Mucosa of descending colon (tissue), 3 donors: ENCODE measurements around the gene STRN4. TPM values are rescaled to one million over a fixed set of nuclear protein-coding genes. Genes with fewer than 3 reads are reported as not detected.

Experiments used
- ATAC-seq: fragments of 200-7000 bp; cut with Tn5 transposase; one replicate; pipeline ENCODE4 v1.9.1; 2020; ENCODE audit warnings: mild to moderate bottlenecking, moderate library complexity
- DNase-seq, 3 donors: peaks; one replicate each; pipeline ENCODE4 v3.0.0-alpha.2; 2020
- H3K36me3 ChIP-seq: fragments of 200-600 bp; one replicate; pipeline ENCODE4 v1.8.0; 2021; ENCODE audit warnings: low read depth, mild to moderate bottlenecking
- H3K4me1 ChIP-seq: fragments of 200-600 bp; one replicate; pipeline ENCODE4 v1.8.0; 2021; ENCODE audit warnings: low read depth, mild to moderate bottlenecking
- H3K4me3 ChIP-seq: fragments of 200-600 bp; one replicate; pipeline ENCODE4 v1.8.0; 2021; ENCODE audit warnings: mild to moderate bottlenecking
- H3K9me3 ChIP-seq: fragments of 200-600 bp; one replicate; pipeline ENCODE4 v1.8.0; 2021; ENCODE audit warnings: mild to moderate bottlenecking
- intact Hi-C, 2 donors: fragments of 100-400 bp; cut with DNase I in 1 of 2; cut with micrococcal nuclease in 1 of 2; formaldehyde crosslinking; loops; one replicate each; pipeline versions ENCODE4 v1.11.0 to v1.11.1; 2022; cut with DNase I, micrococcal nuclease
- total RNA-seq, 3 donors: library from RNA; stranded (reverse); fragmentation: NEBNext Ultra II Directional in 2 of 3; extraction: Animal tissue kit (Norgen Biotek cat#: 25700) in 2 of 3; gene quantifications; one replicate each; pipeline versions ENCODE4 v1.2.1 to v1.2.4, GENCODE V29; 2021 to 2023
- TF ChIP-seq, protein P1 (sequence below): fragments of 200-600 bp; IDR thresholded peaks from one replicate; pipeline ENCODE4 v1.8.0; 2022; ENCODE audit warnings: antibody characterized with exemption, mild to moderate bottlenecking
- donor health status: DM: no; HTN: no; CAD: no; lungs with moderate emphysema.
- donor health status: DM: no; HTN: no; CAD: no.
- donor health status: DM: no; HTN: yes; CAD: no.

Gene STRN4
- total RNA-seq, 3 donors from 2014 or later = 68.3 to 79.2 (median 73.7) TPM

DNA sequence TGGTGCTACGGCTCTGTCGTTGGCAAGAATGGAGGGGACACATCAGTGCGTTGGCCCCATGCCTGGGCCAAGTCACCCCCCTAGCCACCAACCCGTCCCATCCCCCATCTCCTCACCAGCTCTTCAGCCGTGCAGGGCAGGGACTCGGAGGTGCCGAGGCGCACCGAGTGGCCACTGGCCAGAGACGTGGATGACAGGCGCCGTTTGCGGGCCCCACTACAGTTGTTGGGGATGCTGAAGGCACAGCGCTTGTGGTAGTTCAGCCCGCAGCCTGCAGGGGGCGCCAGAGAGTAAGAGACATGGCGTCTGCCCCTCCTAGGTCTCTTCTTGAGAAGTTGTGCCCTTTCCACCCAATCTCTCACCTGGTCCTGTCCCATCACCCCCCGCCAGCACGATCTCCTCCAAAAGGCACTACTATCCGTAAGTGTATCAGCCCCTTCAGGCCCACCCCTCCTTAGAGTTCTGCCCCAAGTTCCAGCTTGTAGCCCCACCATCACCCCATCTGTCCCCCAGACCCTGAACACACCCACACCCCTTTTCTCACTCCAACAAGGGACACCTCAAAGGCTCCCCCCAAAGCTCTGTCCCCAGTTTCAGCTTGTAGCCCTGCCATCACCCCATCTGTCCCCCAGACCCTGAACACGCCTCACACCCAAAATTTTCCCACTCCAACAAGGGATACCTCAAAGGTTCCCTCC lies 41.7 kb downstream of the STRN4 start:
- intact Hi-C loops = no loop called here
- TF ChIP-seq, protein P1, sequence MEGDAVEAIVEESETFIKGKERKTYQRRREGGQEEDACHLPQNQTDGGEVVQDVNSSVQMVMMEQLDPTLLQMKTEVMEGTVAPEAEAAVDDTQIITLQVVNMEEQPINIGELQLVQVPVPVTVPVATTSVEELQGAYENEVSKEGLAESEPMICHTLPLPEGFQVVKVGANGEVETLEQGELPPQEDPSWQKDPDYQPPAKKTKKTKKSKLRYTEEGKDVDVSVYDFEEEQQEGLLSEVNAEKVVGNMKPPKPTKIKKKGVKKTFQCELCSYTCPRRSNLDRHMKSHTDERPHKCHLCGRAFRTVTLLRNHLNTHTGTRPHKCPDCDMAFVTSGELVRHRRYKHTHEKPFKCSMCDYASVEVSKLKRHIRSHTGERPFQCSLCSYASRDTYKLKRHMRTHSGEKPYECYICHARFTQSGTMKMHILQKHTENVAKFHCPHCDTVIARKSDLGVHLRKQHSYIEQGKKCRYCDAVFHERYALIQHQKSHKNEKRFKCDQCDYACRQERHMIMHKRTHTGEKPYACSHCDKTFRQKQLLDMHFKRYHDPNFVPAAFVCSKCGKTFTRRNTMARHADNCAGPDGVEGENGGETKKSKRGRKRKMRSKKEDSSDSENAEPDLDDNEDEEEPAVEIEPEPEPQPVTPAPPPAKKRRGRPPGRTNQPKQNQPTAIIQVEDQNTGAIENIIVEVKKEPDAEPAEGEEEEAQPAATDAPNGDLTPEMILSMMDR = peak; percentile 99
- Histone ChIP-seq H3K9me3 (no peaks in the 10 kb centered on the region), H3K4me3 (no peak overlapping the region), H3K4me1 (no peaks in the 10 kb centered on the region), H3K36me3 (no peaks in the 10 kb centered on the region)
- ATAC-seq (peak; percentile 91), DNase-seq (peak; percentile 80 to 91 (median 86))

DNA sequence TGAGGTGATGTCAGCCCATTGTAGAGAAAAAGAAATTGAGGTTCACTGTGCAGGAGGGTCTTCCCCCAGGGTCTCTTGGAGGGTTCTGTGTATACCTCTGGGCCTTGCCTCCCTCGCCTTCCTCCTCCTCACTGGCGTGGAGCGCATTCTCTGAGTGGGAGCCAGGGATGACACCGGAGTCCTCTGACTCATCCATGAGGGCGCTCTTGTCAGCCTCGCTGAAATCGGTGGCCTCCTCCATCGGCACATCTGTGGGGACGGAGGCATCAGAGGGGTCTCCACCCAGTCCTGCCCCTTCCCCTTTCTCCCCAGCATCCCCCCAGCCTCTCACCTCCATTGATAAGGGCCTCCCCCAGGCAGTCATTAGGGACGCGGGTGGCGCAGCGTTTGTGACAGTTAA lies 45.5 kb downstream of the STRN4 start:
- intact Hi-C loops = no loop called here
- Histone ChIP-seq H3K9me3 (no peaks in the 10 kb centered on the region), H3K4me3 (no peak overlapping the region), H3K4me1 (peaks cover 5% of the 10 kb centered on the region), H3K36me3 (no peaks in the 10 kb centered on the region)
- TF ChIP-seq, protein P1 = no peak
- ATAC-seq = no peak
- no peak for DNase-seq

DNA sequence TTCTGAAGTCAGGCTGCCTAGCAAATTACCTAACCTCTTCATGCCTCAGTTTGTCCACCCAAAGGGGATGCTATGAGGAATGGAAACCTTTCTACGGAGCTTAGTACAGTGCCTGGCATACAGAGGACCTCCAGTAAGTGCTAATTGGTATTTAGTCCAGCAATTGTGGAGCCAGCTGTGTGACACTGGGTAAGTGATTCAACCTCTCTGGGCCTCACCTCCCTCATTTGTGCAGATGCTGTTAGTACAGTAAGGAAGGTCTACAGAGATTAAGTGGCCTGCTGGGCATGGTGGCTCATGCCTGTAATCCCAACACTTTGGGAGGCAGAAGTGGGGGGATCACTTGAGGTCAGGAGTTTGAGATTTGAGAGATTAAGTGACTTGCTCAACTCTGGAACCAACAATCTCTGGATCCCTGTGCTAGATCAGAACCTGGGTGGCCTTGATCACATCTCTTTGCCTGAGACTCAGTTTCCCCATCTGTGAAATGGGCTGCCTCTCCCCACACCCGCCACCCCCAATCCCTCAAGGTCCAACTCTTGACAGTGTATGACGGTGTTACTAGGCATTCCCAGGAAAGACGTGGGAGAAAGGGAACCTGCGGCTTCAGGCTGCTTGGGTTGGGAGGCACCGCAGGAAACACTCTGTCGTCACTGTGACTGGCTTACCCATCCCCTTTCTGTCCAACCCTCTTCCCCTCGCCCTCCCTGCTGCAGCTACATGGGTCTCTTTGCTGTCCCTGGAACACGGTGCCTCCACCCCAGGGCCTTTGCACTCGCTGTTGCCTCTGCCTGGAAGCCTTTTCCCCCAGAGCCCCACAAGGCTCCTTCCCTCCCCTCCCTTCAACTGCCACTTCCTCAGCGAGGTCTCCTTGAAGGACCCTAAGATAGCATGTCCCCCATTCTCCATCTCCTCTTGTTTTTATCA lies 47.6 kb downstream of the STRN4 start:
- TF ChIP-seq, protein P1 = no peak
- Histone ChIP-seq H3K4me1 (peaks cover 5% of the 10 kb centered on the region), H3K4me3 (no peak overlapping the region), H3K9me3 (no peaks in the 10 kb centered on the region), H3K36me3 (peaks cover 5% of the 10 kb centered on the region)
- DNase-seq (no peak), ATAC-seq (no peak)
- intact Hi-C loops = no loop called here

DNA sequence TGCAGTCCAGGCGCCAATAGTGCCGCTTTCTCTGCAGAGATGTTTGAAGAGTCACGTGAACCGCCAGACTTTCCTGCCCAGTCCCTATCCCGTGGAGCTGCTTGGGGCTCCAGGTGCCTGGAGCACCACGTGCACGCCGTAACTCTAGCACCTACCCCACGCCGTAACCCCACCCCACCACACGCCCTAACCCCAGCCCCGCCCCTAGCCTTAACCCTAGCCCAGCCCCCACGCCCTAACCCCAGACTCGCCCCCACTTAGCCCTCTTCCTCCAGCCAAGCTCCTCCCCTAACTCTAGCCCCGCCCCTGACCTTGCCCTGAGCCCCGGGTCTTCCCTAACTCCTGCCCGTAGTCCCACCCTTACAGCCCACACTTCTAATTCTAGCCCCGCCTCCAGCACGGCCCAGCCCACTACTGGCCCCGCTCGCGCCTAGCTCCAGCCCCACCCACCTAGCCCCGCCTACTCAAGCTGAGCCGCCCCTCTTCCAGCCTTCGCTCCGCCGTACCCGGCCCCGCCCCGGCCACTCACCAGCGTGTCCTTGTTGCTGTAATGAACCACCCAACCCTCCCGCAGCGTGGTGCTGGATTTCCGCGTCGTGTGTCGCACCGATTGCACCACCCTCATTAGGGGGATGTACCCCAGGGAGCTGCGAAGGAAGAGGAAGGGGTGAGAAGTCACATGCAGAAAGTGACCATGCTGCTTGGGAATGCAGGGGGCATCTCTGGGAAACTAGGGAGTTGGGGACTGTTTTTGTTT lies 48.9 kb downstream of the STRN4 start:
- H3K36me3 ChIP-seq = peaks cover 13% of the 10 kb centered on the region
- TF ChIP-seq, protein P1 = no peak
- ATAC-seq = peak; percentile 97
- DNase-seq = peak; percentile 95 to 98 (median 97)
- no peak overlapping the region for H3K4me3 ChIP-seq
- peaks cover 5% of the 10 kb centered on the region for H3K4me1 ChIP-seq
- H3K9me3 ChIP-seq = no peaks in the 10 kb centered on the region
- intact Hi-C loops = no loop called here

DNA sequence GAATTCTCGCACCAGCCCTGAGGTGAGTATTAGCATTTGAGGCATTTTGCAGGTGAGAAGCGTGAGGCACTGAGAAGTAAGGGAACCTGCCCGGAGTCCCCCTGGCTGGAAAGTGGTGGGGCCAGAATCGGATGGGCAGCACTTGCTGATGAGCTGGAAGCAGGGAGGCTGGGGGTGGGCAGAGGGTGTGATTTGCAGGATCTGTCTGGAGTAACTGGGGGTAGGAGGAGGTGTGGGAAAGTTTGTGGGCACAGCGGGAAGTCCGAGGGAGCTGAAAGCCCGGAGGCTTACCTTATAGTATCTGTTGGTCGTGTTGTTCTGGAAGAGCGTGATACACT lies 49.4 kb downstream of the STRN4 start:
- peaks cover 13% of the 10 kb centered on the region for H3K36me3 ChIP-seq
- no peak overlapping the region for H3K4me3 ChIP-seq
- intact Hi-C loops = no loop called here
- TF ChIP-seq, protein P1 = no peak
- DNase-seq (peak in 1 of 3 donors; percentile 36), ATAC-seq (no peak)
- H3K9me3 ChIP-seq = no peaks in the 10 kb centered on the region
- H3K4me1 ChIP-seq = peaks cover 5% of the 10 kb centered on the region
